GM18505 (cell line): ENCODE data around the gene CDC20B.

ENCODE experiments used
- ATAC-seq: cut with Tn5 transposase; IDR thresholded peaks from one replicate; pipeline ENCODE4 v1.9.1; 2021; ENCODE audit not compliant: unreplicated experiment
- POLR2A ChIP-seq: IDR thresholded peaks from 4 replicates; pipeline ENCODE4 v1.6.1; 2011; ENCODE audit warnings: borderline replicate concordance; ENCODE audit not compliant: insufficient read depth, insufficient read length; ENCODE audit errors: extremely low read depth

Gene CDC20B

GRCh38 chr5:55066277-55066676 is 106.7 kb downstream of the CDC20B start:
- no peak for ATAC-seq
- no peak for TF ChIP-seq POLR2A

GRCh38 chr5:55064523-55064922 is 108.5 kb downstream of the CDC20B start:
- ATAC-seq: no peak
- TF ChIP-seq POLR2A: no peak

- ATAC-seq: no peak
- no peak for TF ChIP-seq POLR2A
Observed at GRCh38 chr5:55063899-55064298, 109.1 kb downstream of the CDC20B start.

GRCh38 chr5:55063220-55063863 is 109.6 kb downstream of the CDC20B start:
- no peak for ATAC-seq
- no peak for TF ChIP-seq POLR2A
